GM21515 (cell line): ENCODE data around the gene MIOS.
A peak's percentile ranks its signal among the peaks of the same experiment; 100 is the strongest.

Experiments
- ATAC-seq: cut with Tn5 transposase; IDR thresholded peaks from one replicate; pipeline ENCODE4 v1.9.1; 2021; ENCODE audit not compliant: unreplicated experiment

Gene MIOS

GRCh38 chr7:7582596-7582995 lies 15.9 kb downstream of the MIOS start:
- no peak for ATAC-seq

- no peak for ATAC-seq
Observed at GRCh38 chr7:7583731-7584130, 17.0 kb downstream of the MIOS start.

- ATAC-seq, result no peak
Observed at GRCh38 chr7:7584653-7585052, 18.0 kb downstream of the MIOS start.

- ATAC-seq, result no peak
Observed at GRCh38 chr7:7585241-7585928, 18.7 kb downstream of the MIOS start.

- ATAC-seq, result no peak
Observed at GRCh38 chr7:7595451-7595850, 28.8 kb downstream of the MIOS start.

- ATAC-seq, result no peak
Observed at GRCh38 chr7:7596176-7596575, 29.5 kb downstream of the MIOS start.

- ATAC-seq, result no peak
Observed at GRCh38 chr7:7607010-7607409, 40.3 kb downstream of the MIOS start.

GRCh38 chr7:7609330-7609729 lies 42.6 kb downstream of the MIOS start:
- ATAC-seq, result no peak

GRCh38 chr7:7612519-7612918 lies 45.8 kb downstream of the MIOS start:
- no peak for ATAC-seq

GRCh38 chr7:7613210-7613609 lies 46.5 kb downstream of the MIOS start:
- ATAC-seq, result no peak

- no peak for ATAC-seq
Observed at GRCh38 chr7:7614018-7614741, 47.5 kb downstream of the MIOS start.

GRCh38 chr7:7617550-7617949 lies 50.9 kb downstream of the MIOS start:
- no peak for ATAC-seq

- no peak for ATAC-seq
Observed at GRCh38 chr7:7618410-7618809, 51.7 kb downstream of the MIOS start.

GRCh38 chr7:7620236-7620635 lies 53.6 kb downstream of the MIOS start:
- no peak for ATAC-seq

GRCh38 chr7:7620644-7621210 lies 54.0 kb downstream of the MIOS start:
- ATAC-seq, result no peak

- ATAC-seq, result no peak
Observed at GRCh38 chr7:7628476-7628875, 61.8 kb downstream of the MIOS start.

GRCh38 chr7:7630626-7631329 lies 64.1 kb downstream of the MIOS start:
- ATAC-seq, result no peak

- ATAC-seq, result no peak
Observed at GRCh38 chr7:7639421-7639820, 72.7 kb downstream of the MIOS start.

- no peak for ATAC-seq
Observed at GRCh38 chr7:7639847-7640220, 73.2 kb downstream of the MIOS start.

- peak; percentile 98 for ATAC-seq
Observed at GRCh38 chr7:7640221-7641128, 73.8 kb downstream of the MIOS start, which contains the start of gene UMAD1. Gene UMAD1, plus strand, starts transcription at chr7:7640752. Its CDS starts 32,620 bp downstream, at chr7:7673372.
